ENCODE data around the gene ZNF423. TPM values are rescaled to one million over a fixed set of nuclear protein-coding genes. Genes with fewer than 3 reads are reported as not detected.

Gene ZNF423
- total RNA-seq, 1 experiment from 2014 or later = 0.49 TPM

DNA sequence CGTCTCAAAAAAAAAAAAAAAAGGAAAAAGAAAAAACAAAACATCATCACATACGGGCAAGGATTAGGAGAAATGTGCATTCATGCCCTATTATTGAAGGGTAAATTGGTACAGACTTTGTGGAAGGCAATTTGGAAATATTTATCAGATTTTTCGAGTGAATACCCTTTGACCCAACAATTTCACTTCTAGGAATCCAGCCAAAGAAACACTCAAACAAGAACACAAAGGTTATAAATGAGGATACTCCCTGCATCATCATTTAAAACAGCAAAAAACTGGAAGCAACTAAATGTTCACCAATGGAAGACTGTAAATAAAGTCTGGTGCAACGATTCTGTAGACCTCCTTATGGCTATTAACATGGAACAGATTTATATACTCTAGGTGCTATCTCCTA lies 12.9 kb downstream of the ZNF423 start:
- no peak overlapping the region for H3K27ac ChIP-seq (ENCODE audit: low read length)

DNA sequence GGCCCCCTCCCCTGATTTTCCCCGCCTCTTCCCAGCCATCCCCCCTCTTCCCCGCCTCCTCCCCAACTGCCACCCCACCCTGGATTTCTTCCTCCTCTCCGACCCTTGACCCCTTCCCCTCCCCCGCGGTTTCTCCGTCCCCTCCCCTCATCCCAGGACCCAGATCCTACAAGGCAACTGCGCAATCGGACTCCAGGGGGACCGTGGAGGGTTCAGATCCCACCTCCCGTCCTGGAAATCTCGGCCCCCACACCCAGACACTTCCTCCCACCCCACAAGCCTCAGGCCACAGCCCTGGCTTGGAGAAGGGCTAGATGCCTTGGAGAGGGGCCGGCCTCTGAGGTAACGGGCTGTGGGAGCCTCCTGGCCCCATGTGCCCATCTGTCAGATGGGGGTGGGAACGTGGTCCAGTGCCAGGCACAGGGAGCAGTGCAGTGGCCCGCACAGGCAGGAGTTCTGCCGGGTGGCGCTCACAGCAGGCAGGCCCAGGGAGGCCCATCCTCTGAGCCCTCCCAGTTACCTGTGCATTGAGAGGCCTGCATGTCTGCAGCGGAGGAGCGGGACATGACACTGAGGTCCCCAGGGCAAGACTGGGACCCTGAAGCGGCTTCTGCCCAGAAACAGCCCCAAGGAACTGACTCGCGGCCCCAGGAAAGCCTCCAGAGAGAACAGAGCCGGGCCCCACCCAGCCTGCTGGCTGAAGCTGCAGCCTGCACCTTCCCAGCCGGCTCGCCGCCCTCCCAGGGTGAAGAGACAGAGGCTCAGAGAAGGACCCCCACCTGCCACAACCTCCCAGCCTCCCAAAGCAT lies 16.7 kb downstream of the ZNF423 start:
- Histone ChIP-seq H3K27me3 (ENCODE audit: control insufficient read depth, insufficient read depth, low read length) (no peaks in the 10 kb centered on the region), H3K4me1 (ENCODE audit: control insufficient read depth, insufficient read depth, low read length) (no peaks in the 10 kb centered on the region), H3K27ac (ENCODE audit: low read length) (no peak overlapping the region), H3K36me3 (ENCODE audit: control insufficient read depth, insufficient read depth, low read length) (no peaks in the 10 kb centered on the region), H3K9me3 (ENCODE audit: control insufficient read depth, insufficient read depth, low read depth, low read length) (no peaks in the 10 kb centered on the region), H3K4me3 (ENCODE audit: low read depth in 2 of 2, low read length in 2 of 2) (no peak overlapping the region)
- in situ Hi-C loops (cut with HindIII; ENCODE audit: low pct_unique_long_range_greater_than_20kb, low sequenced_read_pairs) = no loop called here
- no TSS peak for BruUV-seq (replicated peaks)
- no peak for DNase-seq (ENCODE audit: low read depth, low spot score)
- TF ChIP-seq CTCF (IDR thresholded peaks at IDR 0.05) = no peak
- TF ChIP-seq TCF7L2 (IDR thresholded peaks at IDR 0.05; ENCODE audit: low read depth, low read length) = no peak
- TF ChIP-seq, protein P1, sequence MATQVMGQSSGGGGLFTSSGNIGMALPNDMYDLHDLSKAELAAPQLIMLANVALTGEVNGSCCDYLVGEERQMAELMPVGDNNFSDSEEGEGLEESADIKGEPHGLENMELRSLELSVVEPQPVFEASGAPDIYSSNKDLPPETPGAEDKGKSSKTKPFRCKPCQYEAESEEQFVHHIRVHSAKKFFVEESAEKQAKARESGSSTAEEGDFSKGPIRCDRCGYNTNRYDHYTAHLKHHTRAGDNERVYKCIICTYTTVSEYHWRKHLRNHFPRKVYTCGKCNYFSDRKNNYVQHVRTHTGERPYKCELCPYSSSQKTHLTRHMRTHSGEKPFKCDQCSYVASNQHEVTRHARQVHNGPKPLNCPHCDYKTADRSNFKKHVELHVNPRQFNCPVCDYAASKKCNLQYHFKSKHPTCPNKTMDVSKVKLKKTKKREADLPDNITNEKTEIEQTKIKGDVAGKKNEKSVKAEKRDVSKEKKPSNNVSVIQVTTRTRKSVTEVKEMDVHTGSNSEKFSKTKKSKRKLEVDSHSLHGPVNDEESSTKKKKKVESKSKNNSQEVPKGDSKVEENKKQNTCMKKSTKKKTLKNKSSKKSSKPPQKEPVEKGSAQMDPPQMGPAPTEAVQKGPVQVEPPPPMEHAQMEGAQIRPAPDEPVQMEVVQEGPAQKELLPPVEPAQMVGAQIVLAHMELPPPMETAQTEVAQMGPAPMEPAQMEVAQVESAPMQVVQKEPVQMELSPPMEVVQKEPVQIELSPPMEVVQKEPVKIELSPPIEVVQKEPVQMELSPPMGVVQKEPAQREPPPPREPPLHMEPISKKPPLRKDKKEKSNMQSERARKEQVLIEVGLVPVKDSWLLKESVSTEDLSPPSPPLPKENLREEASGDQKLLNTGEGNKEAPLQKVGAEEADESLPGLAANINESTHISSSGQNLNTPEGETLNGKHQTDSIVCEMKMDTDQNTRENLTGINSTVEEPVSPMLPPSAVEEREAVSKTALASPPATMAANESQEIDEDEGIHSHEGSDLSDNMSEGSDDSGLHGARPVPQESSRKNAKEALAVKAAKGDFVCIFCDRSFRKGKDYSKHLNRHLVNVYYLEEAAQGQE (IDR thresholded peaks at IDR 0.05; ENCODE audit: insufficient read depth in 1 of 2, low read depth in 2 of 2, low read length in 1 of 2) = no peak
- TF ChIP-seq SIN3A (IDR thresholded peaks at IDR 0.05; ENCODE audit: borderline replicate concordance, insufficient read depth, low read depth, low read length) = no peak
- no peak for TF ChIP-seq POLR2AphosphoS5 (IDR thresholded peaks at IDR 0.05; ENCODE audit: low read depth, low read length)
- intact Hi-C loops (cut with micrococcal nuclease; ENCODE audit: unreplicated experiment) = no loop called here
- ChIA-PET POLR2A (no interaction called here), CTCF (no interaction called here)
- no peak for ATAC-seq

More for the DNA sequence above, 12.9 kb downstream of the ZNF423 start:
- Histone ChIP-seq H3K27me3 (ENCODE audit: control insufficient read depth, insufficient read depth, low read length) (no peaks in the 10 kb centered on the region), H3K4me3 (ENCODE audit: low read depth in 2 of 2, low read length in 2 of 2) (no peak overlapping the region), H3K4me1 (ENCODE audit: control insufficient read depth, insufficient read depth, low read length) (no peaks in the 10 kb centered on the region), H3K36me3 (ENCODE audit: control insufficient read depth, insufficient read depth, low read length) (no peaks in the 10 kb centered on the region), H3K9me3 (ENCODE audit: control insufficient read depth, insufficient read depth, low read depth, low read length) (no peaks in the 10 kb centered on the region)
- BruUV-seq (replicated peaks) = no TSS peak
- in situ Hi-C loops (cut with HindIII; ENCODE audit: low pct_unique_long_range_greater_than_20kb, low sequenced_read_pairs) = no loop called here
- ATAC-seq (no peak), DNase-seq (ENCODE audit: low read depth, low spot score) (no peak)
- TF ChIP-seq CTCF (IDR thresholded peaks at IDR 0.05) (no peak), TCF7L2 (IDR thresholded peaks at IDR 0.05; ENCODE audit: low read depth, low read length) (no peak), SIN3A (IDR thresholded peaks at IDR 0.05; ENCODE audit: borderline replicate concordance, insufficient read depth, low read depth, low read length) (no peak)
- ChIA-PET POLR2A (no interaction called here), CTCF (no interaction called here)
- intact Hi-C loops (cut with micrococcal nuclease; ENCODE audit: unreplicated experiment) = loop anchor here (10.0 kb wide), 1 partner anchor 62 kb away; no protein-coding TSS in a partner anchor
